Measurements from ENCODE around the gene INPP5J. TPM values are rescaled to one million over a fixed set of nuclear protein-coding genes. Genes with fewer than 3 reads are reported as not detected.

INPP5J gene
- total RNA-seq, 1 experiment from 2014 or later = 1.7 TPM

GRCh38 chr22:31142285-31142684 is 19.5 kb downstream of the INPP5J start:
- Histone ChIP-seq H3K36me3 (ENCODE audit: control insufficient read depth, insufficient read depth, low read length) (no peaks in the 10 kb centered on the region), H3K27ac (ENCODE audit: low read length) (no peak overlapping the region), H3K4me1 (ENCODE audit: control insufficient read depth, insufficient read depth, low read length) (no peaks in the 10 kb centered on the region), H3K27me3 (ENCODE audit: control insufficient read depth, insufficient read depth, low read length) (no peaks in the 10 kb centered on the region), H3K4me3 (ENCODE audit: low read depth in 2 of 2, low read length in 2 of 2) (no peak overlapping the region), H3K9me3 (ENCODE audit: control insufficient read depth, insufficient read depth, low read depth, low read length) (no peaks in the 10 kb centered on the region)
- TF ChIP-seq POLR2AphosphoS5 (IDR thresholded peaks at IDR 0.05; ENCODE audit: low read depth, low read length) (no peak), SIN3A (IDR thresholded peaks at IDR 0.05; ENCODE audit: borderline replicate concordance, insufficient read depth, low read depth, low read length) (no peak), TCF7L2 (IDR thresholded peaks at IDR 0.05; ENCODE audit: low read depth, low read length) (no peak)
- TF ChIP-seq, protein P1, sequence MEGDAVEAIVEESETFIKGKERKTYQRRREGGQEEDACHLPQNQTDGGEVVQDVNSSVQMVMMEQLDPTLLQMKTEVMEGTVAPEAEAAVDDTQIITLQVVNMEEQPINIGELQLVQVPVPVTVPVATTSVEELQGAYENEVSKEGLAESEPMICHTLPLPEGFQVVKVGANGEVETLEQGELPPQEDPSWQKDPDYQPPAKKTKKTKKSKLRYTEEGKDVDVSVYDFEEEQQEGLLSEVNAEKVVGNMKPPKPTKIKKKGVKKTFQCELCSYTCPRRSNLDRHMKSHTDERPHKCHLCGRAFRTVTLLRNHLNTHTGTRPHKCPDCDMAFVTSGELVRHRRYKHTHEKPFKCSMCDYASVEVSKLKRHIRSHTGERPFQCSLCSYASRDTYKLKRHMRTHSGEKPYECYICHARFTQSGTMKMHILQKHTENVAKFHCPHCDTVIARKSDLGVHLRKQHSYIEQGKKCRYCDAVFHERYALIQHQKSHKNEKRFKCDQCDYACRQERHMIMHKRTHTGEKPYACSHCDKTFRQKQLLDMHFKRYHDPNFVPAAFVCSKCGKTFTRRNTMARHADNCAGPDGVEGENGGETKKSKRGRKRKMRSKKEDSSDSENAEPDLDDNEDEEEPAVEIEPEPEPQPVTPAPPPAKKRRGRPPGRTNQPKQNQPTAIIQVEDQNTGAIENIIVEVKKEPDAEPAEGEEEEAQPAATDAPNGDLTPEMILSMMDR (IDR thresholded peaks at IDR 0.05) = no peak
- TF ChIP-seq, protein P2, sequence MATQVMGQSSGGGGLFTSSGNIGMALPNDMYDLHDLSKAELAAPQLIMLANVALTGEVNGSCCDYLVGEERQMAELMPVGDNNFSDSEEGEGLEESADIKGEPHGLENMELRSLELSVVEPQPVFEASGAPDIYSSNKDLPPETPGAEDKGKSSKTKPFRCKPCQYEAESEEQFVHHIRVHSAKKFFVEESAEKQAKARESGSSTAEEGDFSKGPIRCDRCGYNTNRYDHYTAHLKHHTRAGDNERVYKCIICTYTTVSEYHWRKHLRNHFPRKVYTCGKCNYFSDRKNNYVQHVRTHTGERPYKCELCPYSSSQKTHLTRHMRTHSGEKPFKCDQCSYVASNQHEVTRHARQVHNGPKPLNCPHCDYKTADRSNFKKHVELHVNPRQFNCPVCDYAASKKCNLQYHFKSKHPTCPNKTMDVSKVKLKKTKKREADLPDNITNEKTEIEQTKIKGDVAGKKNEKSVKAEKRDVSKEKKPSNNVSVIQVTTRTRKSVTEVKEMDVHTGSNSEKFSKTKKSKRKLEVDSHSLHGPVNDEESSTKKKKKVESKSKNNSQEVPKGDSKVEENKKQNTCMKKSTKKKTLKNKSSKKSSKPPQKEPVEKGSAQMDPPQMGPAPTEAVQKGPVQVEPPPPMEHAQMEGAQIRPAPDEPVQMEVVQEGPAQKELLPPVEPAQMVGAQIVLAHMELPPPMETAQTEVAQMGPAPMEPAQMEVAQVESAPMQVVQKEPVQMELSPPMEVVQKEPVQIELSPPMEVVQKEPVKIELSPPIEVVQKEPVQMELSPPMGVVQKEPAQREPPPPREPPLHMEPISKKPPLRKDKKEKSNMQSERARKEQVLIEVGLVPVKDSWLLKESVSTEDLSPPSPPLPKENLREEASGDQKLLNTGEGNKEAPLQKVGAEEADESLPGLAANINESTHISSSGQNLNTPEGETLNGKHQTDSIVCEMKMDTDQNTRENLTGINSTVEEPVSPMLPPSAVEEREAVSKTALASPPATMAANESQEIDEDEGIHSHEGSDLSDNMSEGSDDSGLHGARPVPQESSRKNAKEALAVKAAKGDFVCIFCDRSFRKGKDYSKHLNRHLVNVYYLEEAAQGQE (IDR thresholded peaks at IDR 0.05; ENCODE audit: insufficient read depth in 1 of 2, low read depth in 2 of 2, low read length in 1 of 2) = no peak
- DNase-seq (ENCODE audit: low read depth, low spot score) = no peak
- ChIA-PET CTCF (no interaction called here), POLR2A (no interaction called here)
- ATAC-seq = no peak
- intact Hi-C loops (cut with micrococcal nuclease; ENCODE audit: unreplicated experiment) = no loop called here
- in situ Hi-C loops (cut with HindIII; ENCODE audit: low pct_unique_long_range_greater_than_20kb, low sequenced_read_pairs) = no loop called here
- no TSS peak for BruUV-seq (replicated peaks)

GRCh38 chr22:31143038-31143437 is 20.3 kb downstream of the INPP5J start:
- H3K27me3 ChIP-seq (ENCODE audit: control insufficient read depth, insufficient read depth, low read length) = no peaks in the 10 kb centered on the region
- ChIA-PET CTCF (no interaction called here), POLR2A (no interaction called here)
- no peaks in the 10 kb centered on the region for H3K4me1 ChIP-seq (ENCODE audit: control insufficient read depth, insufficient read depth, low read length)
- no peaks in the 10 kb centered on the region for H3K36me3 ChIP-seq (ENCODE audit: control insufficient read depth, insufficient read depth, low read length)
- no peak for DNase-seq (ENCODE audit: low read depth, low spot score)
- ATAC-seq = no peak
- H3K4me3 ChIP-seq (ENCODE audit: low read depth in 2 of 2, low read length in 2 of 2) = no peak overlapping the region
- in situ Hi-C loops (cut with HindIII; ENCODE audit: low pct_unique_long_range_greater_than_20kb, low sequenced_read_pairs) (no loop called here), intact Hi-C loops (cut with micrococcal nuclease; ENCODE audit: unreplicated experiment) (no loop called here)
- no TSS peak for BruUV-seq (replicated peaks)
- TF ChIP-seq TCF7L2 (IDR thresholded peaks at IDR 0.05; ENCODE audit: low read depth, low read length) = no peak
- no peak for TF ChIP-seq SIN3A (IDR thresholded peaks at IDR 0.05; ENCODE audit: borderline replicate concordance, insufficient read depth, low read depth, low read length)
- TF ChIP-seq, protein P2 (IDR thresholded peaks at IDR 0.05; ENCODE audit: insufficient read depth in 1 of 2, low read depth in 2 of 2, low read length in 1 of 2) = no peak
- no peak for TF ChIP-seq POLR2AphosphoS5 (IDR thresholded peaks at IDR 0.05; ENCODE audit: low read depth, low read length)
- TF ChIP-seq, protein P1 (IDR thresholded peaks at IDR 0.05) = no peak
- H3K27ac ChIP-seq (ENCODE audit: low read length) = no peak overlapping the region
- H3K9me3 ChIP-seq (ENCODE audit: control insufficient read depth, insufficient read depth, low read depth, low read length) = no peaks in the 10 kb centered on the region

Data from Panc1 (cell line).